GM18873 (cell line): ENCODE data around the gene HPSE2.

Source experiments
- ATAC-seq: cut with Tn5 transposase; IDR thresholded peaks from one replicate; pipeline ENCODE4 v1.9.1; 2021; ENCODE audit warnings: mild to moderate bottlenecking, moderate library complexity, moderate number of reproducible peaks; ENCODE audit not compliant: unreplicated experiment, low FRiP score

HPSE2 gene

DNA sequence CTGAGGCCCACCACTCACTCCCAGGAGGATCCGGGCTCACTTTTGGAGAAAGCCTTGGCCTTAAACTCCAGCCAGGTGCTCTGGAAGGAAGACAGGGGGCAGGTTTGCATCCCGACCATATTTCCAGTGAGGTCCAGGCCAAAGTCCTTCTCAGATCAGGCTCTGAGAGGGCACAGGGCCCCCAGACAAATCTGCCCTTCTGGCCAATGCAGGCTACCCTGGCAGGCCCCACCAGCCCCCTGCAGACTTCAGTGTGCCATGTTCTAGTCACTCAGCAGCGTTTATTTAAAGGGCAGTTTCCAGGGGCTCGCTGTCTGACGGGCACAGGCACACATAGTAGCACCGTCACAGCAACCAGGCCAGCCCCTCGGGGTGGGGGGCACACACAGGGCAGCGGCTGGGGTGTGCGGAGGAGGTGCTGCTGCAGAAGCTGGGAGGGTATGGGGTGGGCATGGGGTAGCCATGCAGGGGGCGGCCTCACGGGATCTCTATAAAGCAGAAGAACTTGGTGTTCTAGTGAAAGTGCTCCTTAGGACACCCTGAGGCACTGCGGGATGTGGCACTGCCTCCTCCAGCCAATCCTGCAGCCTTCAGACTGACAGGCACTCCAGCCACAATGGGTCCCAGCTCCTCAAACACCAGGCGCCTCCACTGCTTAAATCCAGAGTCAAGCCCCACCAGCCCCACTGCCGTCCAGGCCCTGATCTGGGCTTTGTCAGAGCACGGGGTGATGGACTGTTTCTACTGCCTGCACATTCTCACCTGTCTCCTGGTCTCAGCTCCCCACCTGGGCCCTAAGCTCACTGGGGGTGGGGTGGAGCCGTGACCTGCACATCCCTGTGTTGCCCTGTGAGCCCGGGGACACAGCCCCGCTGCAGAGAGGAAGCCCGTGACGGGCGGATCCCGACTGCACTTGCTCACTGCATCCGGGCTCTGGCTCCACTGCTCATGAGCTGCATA lies 811.1 kb downstream of the HPSE2 start:
- no peak for ATAC-seq

DNA sequence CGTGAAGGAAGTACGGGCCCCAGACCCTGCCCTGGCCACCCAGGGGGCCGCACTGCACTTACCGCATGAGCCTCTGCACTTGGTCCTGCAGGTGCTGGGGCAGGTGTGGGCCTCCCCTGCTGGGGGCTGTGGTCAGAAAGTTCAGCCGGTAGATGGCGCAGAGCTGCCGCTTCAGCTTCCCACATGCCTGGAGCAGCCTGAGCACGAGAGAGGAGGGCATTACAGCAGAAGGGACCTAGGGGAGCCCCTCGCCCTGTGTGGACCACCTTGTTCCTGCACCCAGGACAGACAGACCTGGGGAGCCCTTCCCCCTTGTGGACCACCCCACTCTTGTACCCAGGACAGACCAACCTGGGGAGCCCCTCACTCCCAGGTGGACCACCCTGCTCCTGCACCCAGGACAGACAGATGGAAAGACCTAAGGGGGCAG lies 811.9 kb downstream of the HPSE2 start:
- no peak for ATAC-seq

- no peak for ATAC-seq
These were observed 813.5 kb downstream of the HPSE2 start for GRCh38 chr10:98422182-98422581.

GRCh38 chr10:98420786-98421185 lies 814.9 kb downstream of the HPSE2 start:
- ATAC-seq: no peak

DNA sequence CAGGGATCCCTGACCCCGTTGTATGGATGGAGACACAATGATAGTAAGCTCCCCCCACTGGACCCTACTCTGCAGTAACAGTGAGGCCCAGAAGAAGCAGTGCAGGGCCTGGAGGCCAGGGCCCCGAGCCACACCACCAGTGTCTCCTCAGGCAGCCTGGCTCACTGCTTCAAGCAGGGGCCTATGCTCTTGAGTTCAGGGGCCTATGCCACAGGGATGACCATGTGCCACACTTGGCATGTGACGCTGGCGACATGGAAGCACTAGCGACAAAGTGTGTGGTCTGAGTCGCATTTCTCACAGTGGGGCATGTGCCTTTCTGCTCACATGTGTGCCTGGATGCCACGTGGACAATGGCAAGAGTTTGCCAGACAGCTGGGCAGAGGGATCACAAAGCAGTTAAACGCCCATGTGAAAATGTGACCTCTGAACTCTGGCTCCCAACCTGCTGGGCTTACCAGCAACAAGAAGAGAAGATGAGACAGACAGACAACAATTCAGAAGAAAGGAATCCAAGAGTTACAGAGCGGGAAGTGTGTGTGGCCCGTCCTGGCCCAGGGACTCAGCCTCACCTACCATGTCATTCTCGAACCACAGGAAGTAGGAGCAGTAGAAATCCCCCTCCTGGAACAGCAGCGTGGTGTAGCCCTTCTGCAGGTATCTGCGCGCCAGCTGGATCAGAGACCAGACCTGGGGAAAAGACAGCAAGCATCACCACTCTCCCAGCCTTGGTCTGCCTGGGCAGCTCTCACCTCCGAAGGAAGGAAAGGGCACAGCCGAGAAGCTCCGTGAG lies 816.0 kb downstream of the HPSE2 start:
- no peak for ATAC-seq

- no peak for ATAC-seq
These were observed 816.8 kb downstream of the HPSE2 start for GRCh38 chr10:98418665-98419468.

DNA sequence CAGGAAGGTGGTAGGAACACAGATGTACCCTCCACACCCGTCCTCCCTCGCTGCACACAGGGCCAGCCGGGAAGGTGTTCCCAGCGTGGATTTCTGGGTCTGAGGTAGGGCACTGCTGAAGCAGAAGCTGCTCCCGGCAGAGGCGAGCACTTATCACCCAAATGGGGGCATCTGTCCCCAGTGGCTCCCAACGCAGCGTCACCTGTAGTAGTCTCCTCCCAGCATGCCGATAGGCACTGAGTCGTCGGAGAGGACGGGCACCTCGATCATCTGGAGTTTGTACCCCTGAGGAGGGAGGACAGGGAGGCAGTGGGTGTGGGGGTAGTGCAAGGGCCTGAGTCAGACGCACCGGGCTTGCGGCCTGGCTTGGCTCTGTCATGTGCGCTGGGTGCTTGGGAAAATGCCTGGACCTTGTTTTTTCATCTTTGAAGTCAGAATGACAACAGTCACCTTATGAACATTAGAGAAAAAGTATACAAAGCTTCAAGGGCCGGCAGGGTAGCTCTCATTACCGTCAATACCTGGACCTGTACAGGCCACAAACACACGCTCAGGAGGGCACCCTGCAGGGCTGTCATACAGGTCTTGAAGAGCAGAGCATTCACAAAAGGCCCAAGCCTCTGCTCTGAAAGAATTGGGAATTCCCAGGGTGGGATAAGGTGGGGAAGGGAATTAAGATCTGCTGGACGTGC lies 817.5 kb downstream of the HPSE2 start:
- no peak for ATAC-seq

DNA sequence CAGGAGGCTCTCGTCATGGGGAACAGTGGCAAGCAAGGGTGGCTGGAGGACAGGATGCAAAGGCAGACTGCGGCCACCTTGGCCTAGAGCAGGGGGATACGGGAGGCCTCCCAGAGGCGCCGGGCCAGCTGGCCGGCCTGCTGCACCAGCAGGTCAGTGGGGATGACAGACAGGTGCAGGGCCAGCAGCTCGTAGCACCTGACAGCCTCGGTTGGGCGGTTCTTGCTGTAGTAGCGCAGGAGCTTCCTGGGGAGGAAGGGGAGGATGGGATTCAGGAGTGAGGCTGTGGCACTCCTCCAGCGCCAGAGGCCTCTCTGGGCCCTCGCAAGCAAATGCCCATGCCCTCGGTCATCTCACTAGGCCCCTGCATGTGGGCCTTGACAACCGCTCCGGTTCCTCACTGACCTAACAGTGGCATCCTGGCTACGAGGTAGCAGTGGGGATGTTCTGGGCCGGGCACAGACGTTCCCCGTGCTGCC lies 818.1 kb downstream of the HPSE2 start:
- no peak for ATAC-seq

DNA sequence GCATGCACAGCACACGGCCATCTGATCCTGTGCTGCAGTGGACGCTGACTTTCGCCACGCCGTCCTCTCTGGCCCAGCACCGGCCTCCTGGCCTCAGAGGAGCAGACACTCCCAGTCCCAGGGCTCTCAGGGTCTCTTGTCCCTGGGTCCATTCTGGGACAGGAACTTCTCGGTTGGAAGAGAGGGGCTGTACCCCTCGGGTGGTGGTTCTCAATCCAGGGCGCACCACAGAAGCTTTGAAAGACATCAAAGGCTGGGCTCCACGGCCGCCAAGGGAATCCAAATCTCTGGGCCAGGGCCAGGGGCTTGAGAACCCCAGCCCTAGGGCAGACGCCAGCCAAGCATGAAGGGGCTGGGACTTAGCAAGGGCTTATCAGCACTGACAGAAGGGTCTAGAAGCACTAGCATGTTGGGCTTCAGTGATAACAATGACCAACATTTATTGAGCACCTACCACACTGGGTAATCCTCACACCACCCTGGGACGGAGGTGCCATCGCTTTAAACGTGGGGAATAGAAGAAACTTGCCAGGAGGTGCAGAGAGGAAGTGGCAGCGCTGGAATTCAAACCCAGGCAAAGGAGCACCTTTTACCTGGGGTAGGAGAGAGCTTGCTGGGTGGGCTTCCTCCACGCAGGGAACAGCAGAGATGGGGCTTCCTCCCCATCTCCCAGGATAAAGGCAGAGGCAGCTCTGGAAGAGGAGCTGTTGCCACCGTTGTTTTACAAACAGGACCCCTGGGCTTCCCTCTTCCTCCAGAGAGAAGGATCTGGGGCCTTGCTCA lies 818.9 kb downstream of the HPSE2 start:
- no peak for ATAC-seq

DNA sequence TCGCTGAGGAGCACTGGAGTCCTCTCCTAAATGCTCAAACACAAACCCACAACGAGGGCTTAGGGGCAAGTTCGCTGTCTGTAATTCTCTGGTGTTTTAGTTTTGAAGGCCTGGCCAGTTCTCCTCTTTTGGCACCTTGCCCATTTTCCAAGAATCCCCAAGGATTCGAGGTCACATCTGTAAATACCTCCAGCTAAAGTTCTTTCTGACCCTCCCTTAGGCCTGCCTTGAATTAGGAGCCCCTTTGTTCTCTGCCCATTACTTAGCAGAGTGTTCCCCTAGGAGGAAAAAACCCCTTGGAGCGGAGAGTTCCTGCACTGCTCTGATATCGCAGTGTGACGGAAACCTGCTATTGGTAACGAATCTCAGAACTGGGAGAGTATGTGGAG lies 819.9 kb downstream of the HPSE2 start:
- no peak for ATAC-seq

GRCh38 chr10:98414932-98415730 lies 820.5 kb downstream of the HPSE2 start, which contains the start of gene PYROXD2:
Gene PYROXD2, minus strand, starts transcription at chr10:98415182. Its CDS starts 47 bp downstream, at chr10:98415135.
- no peak for ATAC-seq

GRCh38 chr10:98414578-98414931 lies 821.1 kb downstream of the HPSE2 start:
- no peak for ATAC-seq

DNA sequence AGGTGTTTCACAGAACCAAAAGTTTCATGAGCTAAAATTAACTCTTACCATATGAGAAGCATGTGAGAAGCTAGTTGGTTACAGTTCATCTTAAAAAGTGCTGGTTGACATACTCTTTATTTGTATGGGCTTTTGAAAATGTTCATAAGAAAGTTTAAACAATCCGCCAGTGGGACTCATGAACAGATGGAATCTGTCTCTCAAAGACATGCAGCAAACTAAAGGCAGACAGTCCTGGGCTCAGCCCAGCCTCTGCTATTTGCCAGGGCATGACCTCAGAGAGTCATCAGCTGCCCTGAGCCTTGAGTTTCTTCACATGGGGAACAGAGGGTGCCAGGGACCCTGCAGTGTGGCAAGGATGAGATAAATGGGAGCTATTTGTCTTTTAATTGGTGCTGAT lies 823.9 kb downstream of the HPSE2 start:
- no peak for ATAC-seq

DNA sequence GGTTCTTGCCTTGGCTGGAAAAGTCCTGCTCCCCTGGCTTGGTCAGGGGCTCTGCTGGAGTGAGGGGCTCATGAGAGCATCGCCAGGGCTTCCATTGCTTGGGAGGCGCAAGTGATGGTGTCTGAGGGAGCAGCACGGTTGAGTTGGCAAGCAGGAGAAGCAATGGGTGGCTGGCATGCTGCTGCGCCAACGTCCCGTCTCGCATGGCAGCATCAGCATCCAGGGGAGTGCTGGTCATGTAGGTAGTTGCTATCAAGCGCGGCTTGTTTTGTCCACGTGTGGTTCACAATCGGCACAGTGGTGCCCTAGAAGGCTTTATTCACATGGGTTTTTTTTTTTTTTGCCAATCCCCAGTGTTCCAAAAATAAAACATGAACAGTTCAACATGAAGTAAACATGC lies 824.5 kb downstream of the HPSE2 start:
- ATAC-seq: no peak

DNA sequence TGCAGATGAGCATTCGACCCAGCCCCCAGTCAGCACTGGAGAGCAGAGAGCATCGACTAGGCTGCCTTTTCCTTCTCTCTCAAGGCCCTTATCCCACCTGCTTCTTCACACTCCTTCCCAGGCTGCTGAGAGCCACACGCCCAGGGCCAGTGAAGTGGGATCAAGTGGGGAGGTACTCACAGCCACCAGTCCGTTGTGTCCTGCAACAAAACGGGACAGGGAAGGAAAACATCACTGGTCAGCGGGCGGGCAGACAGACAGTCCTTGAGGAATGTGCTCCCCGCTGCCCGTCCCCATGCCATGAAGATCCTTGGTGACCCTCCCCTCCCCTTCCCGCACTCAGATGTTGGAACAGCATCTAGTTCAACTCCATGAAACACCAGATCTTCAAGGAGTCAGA lies 824.9 kb downstream of the HPSE2 start:
- ATAC-seq: no peak

GRCh38 chr10:98410135-98410743 lies 825.4 kb downstream of the HPSE2 start:
- ATAC-seq: no peak

- ATAC-seq: no peak
These were observed 826.9 kb downstream of the HPSE2 start for GRCh38 chr10:98408799-98409198.

DNA sequence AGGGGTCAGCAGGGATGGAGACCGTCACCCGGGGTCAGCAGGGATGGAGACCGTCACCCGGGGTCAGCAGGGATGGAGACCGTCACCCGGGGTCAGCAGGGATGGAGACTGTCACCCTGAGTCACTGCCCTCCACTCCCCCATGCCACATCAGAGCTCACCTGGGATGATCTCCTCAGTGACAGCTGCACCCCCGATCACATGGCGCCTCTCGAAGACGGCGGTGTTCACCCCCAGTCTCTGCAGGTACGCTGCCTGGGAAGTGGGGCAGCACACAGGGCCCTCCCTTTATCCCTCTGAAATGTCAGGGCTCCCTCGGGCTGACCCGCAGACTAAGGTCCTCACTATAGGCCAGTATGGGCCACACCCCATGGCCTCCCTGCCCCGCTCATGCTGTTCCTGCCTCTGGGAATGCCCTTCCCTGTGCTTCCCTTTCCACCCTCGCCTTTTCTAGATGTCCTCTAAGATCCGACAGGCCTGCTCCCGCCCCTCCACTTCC lies 827.9 kb downstream of the HPSE2 start:
- no peak for ATAC-seq
